H1 (cell line): Measurements from ENCODE around the gene RAD51B. TPM values are rescaled to one million over a fixed set of nuclear protein-coding genes. Genes with fewer than 3 reads are reported as not detected.

Experiments used
- CTCF ChIA-PET: fragments of 300-600 bp; sonication (Branson Sonifier 250); formaldehyde crosslinking; loops from one replicate; lab custom pipeline; 2021; ENCODE audit not compliant: partially characterized antibody; lab: Charles Lee
- POLR2A ChIA-PET: fragments of 300-600 bp; sonication (Branson Sonifier 250); formaldehyde crosslinking; loops from one replicate; lab custom pipeline; 2021; ENCODE audit warnings: inconsistent platforms; ENCODE audit not compliant: partially characterized antibody; lab: Charles Lee
- DNase-seq, 2 experiments: peaks; one replicate each; pipeline versions ENCODE4 v3.0.0 to v3.0.0-alpha.2; 2010 to 2022; ENCODE audit warnings: low spot score in 2 of 2, low read depth in 1 of 2, mixed read lengths in 1 of 2
- FAIRE-seq: peaks from 2 replicates; lab custom pipeline; 2011; peaks lifted over from hg19 to GRCh38; lab: Jason Lieb, UNC
- H2AFZ ChIP-seq: 2 replicates; pipeline ENCODE4 v1.8.1; 2012; ENCODE audit warnings: low read length, inconsistent platforms
- H2AK5ac ChIP-seq: 2 replicates; pipeline ENCODE4 v1.6.1; 2013; ENCODE audit warnings: low read depth, low read length
- H2BK120ac ChIP-seq: replicated peaks from 2 replicates; pipeline ENCODE3; 2013; ENCODE audit warnings: low read depth, low read length, inconsistent platforms
- H2BK12ac ChIP-seq: 2 replicates; pipeline ENCODE4 v1.6.1; 2013; ENCODE audit warnings: low read depth, low read length
- H2BK15ac ChIP-seq: 2 replicates; pipeline ENCODE4 v1.6.1; 2013; ENCODE audit warnings: low read length
- H2BK20ac ChIP-seq: 2 replicates; pipeline ENCODE4 v1.6.1; 2013; ENCODE audit warnings: low read length
- H2BK5ac ChIP-seq: 2 replicates; pipeline ENCODE4 v1.6.1; 2013; ENCODE audit warnings: low read depth, low read length
- H3K14ac ChIP-seq: 2 replicates; pipeline ENCODE4 v1.6.1; 2013; ENCODE audit warnings: inconsistent platforms; ENCODE audit not compliant: insufficient read length
- H3K18ac ChIP-seq: 2 replicates; pipeline ENCODE4 v1.6.1; 2013; ENCODE audit warnings: low read length; ENCODE audit errors: extremely low read depth
- H3K23ac ChIP-seq: 2 replicates; pipeline ENCODE4 v1.6.1; 2013; ENCODE audit warnings: inconsistent platforms; ENCODE audit not compliant: insufficient read length
- H3K23me2 ChIP-seq: 2 replicates; pipeline ENCODE4 v1.6.1; 2013; ENCODE audit warnings: low read depth, low read length
- H3K27ac ChIP-seq: 2 replicates; pipeline ENCODE4 v1.6.1; 2011; ENCODE audit warnings: low read depth, low read length, inconsistent platforms
- H3K27me3 ChIP-seq, 4 experiments: replicated peaks in 1 of 4; 1 replicate in 1 of 4; 2 replicates in 3 of 4; pipeline versions ENCODE4 v1.6.1 to v1.8.1; 2011 to 2013; ENCODE audit warnings: low read length in 3 of 4, mild to moderate bottlenecking in 3 of 4, inconsistent platforms in 2 of 4, mixed read lengths in 2 of 4, moderate library complexity in 1 of 4; ENCODE audit not compliant: control insufficient read depth in 3 of 4, insufficient read depth in 3 of 4; ENCODE audit errors: extremely low read depth in 1 of 4
- H3K36me3 ChIP-seq, 4 experiments: 2 replicates each; pipeline versions ENCODE4 v1.6.1 to v1.8.1; 2011 to 2013; ENCODE audit warnings: mild to moderate bottlenecking in 4 of 4, low read length in 3 of 4, moderate library complexity in 2 of 4, control low read depth in 1 of 4, inconsistent platforms in 1 of 4; ENCODE audit not compliant: insufficient read depth in 4 of 4, control insufficient read depth in 2 of 4
- H3K4ac ChIP-seq: replicated peaks from 2 replicates; pipeline ENCODE3; 2013; ENCODE audit warnings: low read length, low read depth, mixed read lengths, inconsistent platforms; ENCODE audit not compliant: insufficient read length
- H3K4me1 ChIP-seq, 4 experiments: replicated peaks in 1 of 4; 1 replicate in 1 of 4; 2 replicates in 3 of 4; pipeline versions ENCODE4 v1.6.1 to v1.8.1; 2011 to 2013; ENCODE audit warnings: low read length in 3 of 4, inconsistent platforms in 2 of 4, mixed read lengths in 1 of 4; ENCODE audit not compliant: insufficient read depth in 4 of 4, control insufficient read depth in 3 of 4
- H3K4me2 ChIP-seq, 2 experiments: 2 replicates each; pipeline versions ENCODE4 v1.6.1 to v1.8.1; 2011 to 2013; ENCODE audit warnings: low read depth in 2 of 2, low read length in 2 of 2, control low read depth in 1 of 2, inconsistent platforms in 1 of 2, mild to moderate bottlenecking in 1 of 2; ENCODE audit not compliant: insufficient read depth in 1 of 2
- H3K4me3 ChIP-seq, 4 experiments: fragments of 200-600, 300-600 bp in 1 of 4; sonication (generic), shearing (Covaris generic), sonication (Bioruptor Twin) in 1 of 4; 2 replicates each; pipeline versions ENCODE4 v1.5.1 to v1.8.1; 2011 to 2016; ENCODE audit warnings: low read length in 4 of 4, low read depth in 3 of 4, control low read depth in 2 of 4, inconsistent platforms in 2 of 4, mild to moderate bottlenecking in 2 of 4, mixed read lengths in 1 of 4, moderate library complexity in 1 of 4; ENCODE audit not compliant: insufficient read depth in 2 of 4; ENCODE audit errors: extremely low read depth in 1 of 4
- H3K56ac ChIP-seq: replicated peaks from 2 replicates; pipeline ENCODE3; 2013; ENCODE audit warnings: low read depth, mild to moderate bottlenecking, mixed read lengths, low read length, inconsistent platforms; ENCODE audit not compliant: insufficient read length
- H3K79me1 ChIP-seq: 2 replicates; pipeline ENCODE4 v1.6.1; 2013; ENCODE audit warnings: low read depth, low read length, control low read depth
- H3K79me2 ChIP-seq, 2 experiments: 2 replicates each; pipeline versions ENCODE4 v1.6.1 to v1.8.1; 2012 to 2013; ENCODE audit warnings: low read length in 2 of 2, mild to moderate bottlenecking in 2 of 2, inconsistent platforms in 1 of 2; ENCODE audit not compliant: insufficient read depth in 2 of 2, control insufficient read depth in 1 of 2
- H3K9ac ChIP-seq, 4 experiments: replicated peaks in 1 of 4; 1 replicate in 1 of 4; 2 replicates in 3 of 4; pipeline versions ENCODE4 v1.6.1 to v1.8.1; 2011 to 2013; ENCODE audit warnings: low read depth in 3 of 4, low read length in 3 of 4, control low read depth in 2 of 4, mild to moderate bottlenecking in 2 of 4, moderate library complexity in 2 of 4, inconsistent platforms in 1 of 4; ENCODE audit errors: extremely low read depth in 1 of 4
- H3K9me3 ChIP-seq, 2 experiments: 2 replicates each; pipeline versions ENCODE4 v1.6.1 to v1.8.1; 2012 to 2013; ENCODE audit warnings: mild to moderate bottlenecking in 2 of 2, moderate library complexity in 2 of 2, control low read depth in 1 of 2, inconsistent platforms in 1 of 2, low read depth in 1 of 2, low read length in 1 of 2, mixed read lengths in 1 of 2; ENCODE audit not compliant: insufficient read depth in 2 of 2
- H4K20me1 ChIP-seq, 2 experiments: replicated peaks in 1 of 2; 2 replicates each; pipeline versions ENCODE3 to v1.8.1; 2011 to 2013; ENCODE audit warnings: inconsistent platforms in 2 of 2, low read length in 2 of 2, mild to moderate bottlenecking in 1 of 2; ENCODE audit not compliant: insufficient read depth in 2 of 2, control insufficient read depth in 1 of 2
- H4K5ac ChIP-seq: 2 replicates; pipeline ENCODE4 v1.6.1; 2013; ENCODE audit warnings: low read length, low read depth, mixed read lengths, inconsistent platforms; ENCODE audit not compliant: insufficient read length
- H4K8ac ChIP-seq: 2 replicates; pipeline ENCODE4 v1.8.0; 2013; ENCODE audit warnings: mild to moderate bottlenecking, moderate library complexity, low read length, inconsistent platforms; ENCODE audit not compliant: insufficient read depth; ENCODE audit errors: extremely low read depth
- H4K91ac ChIP-seq: replicated peaks from 2 replicates; pipeline ENCODE3; 2013; ENCODE audit warnings: low read length, mixed read lengths, inconsistent platforms; ENCODE audit not compliant: insufficient read length
- EP300 ChIP-seq, 2 experiments: IDR thresholded peaks; 1 replicate in 1 of 2; 2 replicates in 1 of 2; pipeline ENCODE4 v1.6.1; 2011 to 2012; ENCODE audit warnings: low read depth in 2 of 2, low read length in 2 of 2, mild to moderate bottlenecking in 2 of 2, borderline replicate concordance in 1 of 2, inconsistent platforms in 1 of 2, moderate library complexity in 1 of 2
- FOSL1 ChIP-seq: IDR thresholded peaks from 2 replicates; pipeline ENCODE4 v1.6.1; 2011; ENCODE audit warnings: mild to moderate bottlenecking, low read depth, low read length, moderate library complexity; ENCODE audit not compliant: insufficient read depth
- NRF1 ChIP-seq: IDR thresholded peaks from 2 replicates; pipeline ENCODE4 v1.6.1; 2011; ENCODE audit warnings: mild to moderate bottlenecking, low read depth, low read length, improper control_type of control experiment
- SIRT6 ChIP-seq: IDR thresholded peaks from one replicate; pipeline ENCODE4 v1.7.1; 2012; ENCODE audit warnings: low read length, inconsistent platforms
- WGBS, 2 experiments: shearing (Covaris generic) in 1 of 2; methylation state at CpG; one replicate each; pipeline versions ENCODE4 v1.1.6 to v1.1.7; 2013 to 2015; ENCODE audit warnings: low lambda C conversion rate in 2 of 2, mixed read lengths in 2 of 2, inconsistent platforms in 1 of 2, low coverage in 1 of 2, missing lambda C conversion rate in 1 of 2; ENCODE audit not compliant: insufficient replicate concordance in 2 of 2, insufficient coverage in 1 of 2, insufficient read length in 1 of 2; ENCODE audit errors: extremely low coverage in 1 of 2, missing lambda C conversion rate in 1 of 2; 5-methylcytosine and 5-hydroxymethylcytosine counted together
- polyA plus RNA-seq, 7 experiments: library from polyadenylated mRNA; depleted of rRNA in 3 of 7; stranded (reverse) in 5 of 7; unstranded in 2 of 7; fragments of >200 nt in 5 of 7; fragments of 200-250 nt in 2 of 7; gene quantifications; 1 replicate in 5 of 7; 2 replicates in 1 of 7; 4 replicates in 1 of 7; pipeline versions ENCODE4 v1.2.1 to v1.2.3, GENCODE V29; 2011 to 2013; ENCODE audit warnings: missing spikeins in 2 of 7, mixed read lengths in 2 of 7
- total RNA-seq: library from RNA; stranded (reverse); fragmentation: NEBNext Ultra II Directional; extraction: Animal tissue kit (Norgen Biotek cat#: 25700); gene quantifications from 2 replicates; pipeline ENCODE4 v1.2.1, GENCODE V29; 2021

RAD51B gene
- total and polyA plus RNA-seq, 2 of the 8 experiments (the other 6 are each of a cell fraction or from before 2014, with no cell fraction given) = 3.9 to 14.9 TPM

GRCh38 chr14:68712703-68713370, 893.3 kb downstream of the RAD51B start:
- H2BK15ac ChIP-seq = no peak overlapping the region
- H3K4me1 ChIP-seq = no peaks in the 10 kb centered on the region
- H3K4me3 ChIP-seq = no peak overlapping the region
- no peak overlapping the region for H3K27ac ChIP-seq
- POLR2A ChIA-PET = interaction anchor here (1.1 kb wide), 1 partner anchor 80 kb away, joined by 3 read pairs; no protein-coding TSS in a partner anchor
- no peak overlapping the region for H3K56ac ChIP-seq
- no peak overlapping the region for H3K4me2 ChIP-seq
- CTCF ChIA-PET = interaction anchor here (0.9 to 1.0 kb wide), 2 partner anchors 9 to 769 kb away, joined by 3 read pairs; no protein-coding TSS in a partner anchor
- no peak overlapping the region for H2BK5ac ChIP-seq
- FAIRE-seq (no peak), DNase-seq (no peak)
- H3K36me3 ChIP-seq = no peaks in the 10 kb centered on the region
- no peak overlapping the region for H2AFZ ChIP-seq
- H3K18ac ChIP-seq = no peak overlapping the region
- H4K91ac ChIP-seq = no peak overlapping the region
- WGBS, 2 experiments = 86% methylated on average over 15 of the region's 15 CpGs; no CpG with 5 or more reads in 1 of the 2 experiments
- no peaks in the 10 kb centered on the region for H4K20me1 ChIP-seq
- H4K8ac ChIP-seq = no peak overlapping the region
- no peaks in the 10 kb centered on the region for H3K79me2 ChIP-seq
- no peak for TF ChIP-seq FOSL1
- no peak for TF ChIP-seq EP300 (IDR thresholded peaks at IDR 0.05; ENCODE audit: borderline replicate concordance in 1 of 2, low read depth in 2 of 2, low read length in 2 of 2)
- no peak for TF ChIP-seq SIRT6
- no peak for TF ChIP-seq NRF1
- H3K27me3 ChIP-seq = no peaks in the 10 kb centered on the region; a peak in 1 of 7 replicates
- H2BK120ac ChIP-seq = no peak overlapping the region
- H3K4ac ChIP-seq = no peak overlapping the region
- no peaks in the 10 kb centered on the region for H3K9me3 ChIP-seq
- no peak overlapping the region for H3K23ac ChIP-seq
- H3K9ac ChIP-seq = no peak overlapping the region
- H3K23me2 ChIP-seq = no peaks in the 10 kb centered on the region
- H3K79me1 ChIP-seq = no peaks in the 10 kb centered on the region
- H2AK5ac ChIP-seq = no peak overlapping the region
- H3K14ac ChIP-seq = no peak overlapping the region
- H4K5ac ChIP-seq = no peak overlapping the region
- no peak overlapping the region for H2BK12ac ChIP-seq
- no peak overlapping the region for H2BK20ac ChIP-seq
